Measurements from ENCODE around the gene ST8SIA1. TPM values are rescaled to one million over a fixed set of nuclear protein-coding genes. Genes with fewer than 3 reads are reported as not detected.

Gene ST8SIA1
- polyA plus RNA-seq, 1 donor, result 4.4 TPM

DNA sequence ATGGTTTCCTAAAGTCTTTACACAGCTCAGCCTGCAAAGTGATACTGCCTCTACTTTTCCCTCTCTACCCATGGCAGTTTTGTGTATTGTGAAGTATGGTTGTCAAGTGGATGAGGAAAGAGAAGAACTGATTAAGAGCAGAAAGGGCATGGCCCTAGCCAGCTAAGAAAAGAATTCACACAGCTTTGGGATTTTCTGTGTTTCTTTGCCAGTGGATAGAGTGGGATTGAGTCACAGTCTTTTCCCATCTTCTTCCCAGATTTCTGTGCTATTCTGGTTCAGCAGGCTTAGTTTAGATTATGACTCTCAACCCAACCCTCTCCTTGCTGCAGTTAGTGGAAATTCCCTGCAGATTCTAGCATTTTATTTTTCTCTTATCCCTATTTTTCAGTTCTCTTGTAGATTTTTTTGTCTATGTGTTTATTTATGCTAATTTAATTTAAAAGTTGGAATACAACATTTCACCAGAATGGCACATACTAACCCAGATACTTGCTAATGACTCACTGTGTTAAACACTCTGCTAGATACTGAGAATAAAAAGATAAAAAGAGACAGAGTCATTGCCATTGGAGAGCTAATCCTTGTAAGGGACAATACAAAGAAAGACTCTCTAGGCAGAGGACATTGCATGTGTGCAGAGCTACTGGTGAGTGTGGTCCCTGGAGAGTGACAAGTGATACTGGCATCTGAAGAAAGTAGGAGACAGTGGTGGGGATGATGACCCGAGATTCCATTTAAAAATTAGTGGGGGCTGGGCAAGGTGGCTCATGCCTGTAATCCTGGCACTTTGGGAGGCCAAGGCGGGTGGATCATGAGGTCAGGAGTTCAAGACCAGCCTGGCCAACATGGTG lies 106.3 kb downstream of the ST8SIA1 start:
- Histone ChIP-seq H3K4me3 (ENCODE audit: low read length) (no peak overlapping the region), H3K27me3 (ENCODE audit: control insufficient read depth, insufficient read depth, low read length) (no peaks in the 10 kb centered on the region), H3K9me3 (ENCODE audit: control insufficient read depth, low read depth, low read length) (no peaks in the 10 kb centered on the region), H3K4me1 (ENCODE audit: control insufficient read depth, insufficient read depth, low read length) (no peaks in the 10 kb centered on the region), H3K36me3 (ENCODE audit: control insufficient read depth, insufficient read depth, low read length) (no peaks in the 10 kb centered on the region), H3K27ac (ENCODE audit: low read length) (no peak overlapping the region)
- 100% methylated on average over 1 of the region's 2 CpGs for WGBS (ENCODE audit: insufficient coverage, low lambda C conversion rate)
- DNase-seq, result no peak

DNA sequence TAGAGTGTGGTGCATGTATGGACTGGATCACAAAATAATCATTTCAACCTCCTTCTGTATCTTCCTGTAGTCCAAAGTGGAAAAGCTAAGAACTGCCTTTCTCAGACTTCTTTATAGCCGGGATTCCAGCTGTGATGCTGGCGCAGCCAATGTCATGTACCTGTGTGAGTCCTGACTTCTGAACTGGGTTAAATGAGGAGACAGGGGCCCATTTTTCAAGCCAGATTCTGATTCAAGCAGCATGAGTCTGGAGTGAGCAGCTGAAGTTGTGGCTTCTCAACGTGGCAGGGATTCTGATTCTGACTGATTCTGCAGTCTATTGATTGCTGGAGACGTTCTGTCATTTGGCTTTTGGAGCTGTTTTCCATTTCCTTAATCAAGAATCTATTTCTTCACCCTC lies 111.2 kb downstream of the ST8SIA1 start:
- no peaks in the 10 kb centered on the region for H3K4me1 ChIP-seq (ENCODE audit: control insufficient read depth, insufficient read depth, low read length)
- no peaks in the 10 kb centered on the region for H3K36me3 ChIP-seq (ENCODE audit: control insufficient read depth, insufficient read depth, low read length)
- H3K4me3 ChIP-seq (ENCODE audit: low read length), result no peak overlapping the region
- 17% methylated on average over 1 of the region's 4 CpGs for WGBS (ENCODE audit: insufficient coverage, low lambda C conversion rate)
- no peaks in the 10 kb centered on the region for H3K9me3 ChIP-seq (ENCODE audit: control insufficient read depth, low read depth, low read length)
- no peak overlapping the region for H3K27ac ChIP-seq (ENCODE audit: low read length)
- H3K27me3 ChIP-seq (ENCODE audit: control insufficient read depth, insufficient read depth, low read length), result no peaks in the 10 kb centered on the region
- no peak for DNase-seq

DNA sequence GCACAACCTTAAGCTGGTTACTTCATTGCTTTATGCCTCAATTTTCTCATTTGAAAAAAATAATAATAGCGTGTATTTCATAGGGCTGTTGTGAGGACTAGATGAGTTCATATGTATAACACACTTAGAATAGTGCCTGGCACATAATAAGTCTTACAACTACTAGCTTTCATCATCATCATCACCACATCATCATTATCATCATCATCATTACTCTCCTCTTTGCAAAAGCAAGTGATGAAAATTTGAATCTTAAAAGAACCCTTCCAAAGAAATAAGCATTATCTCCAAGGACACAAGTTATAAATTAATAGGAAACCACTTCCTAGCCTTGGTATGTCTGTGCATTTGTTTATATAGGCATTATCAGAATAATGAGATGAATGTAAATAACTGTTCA lies 117.0 kb downstream of the ST8SIA1 start:
- Histone ChIP-seq H3K27me3 (ENCODE audit: control insufficient read depth, insufficient read depth, low read length) (no peaks in the 10 kb centered on the region), H3K27ac (ENCODE audit: low read length) (no peak overlapping the region), H3K36me3 (ENCODE audit: control insufficient read depth, insufficient read depth, low read length) (no peaks in the 10 kb centered on the region), H3K9me3 (ENCODE audit: control insufficient read depth, low read depth, low read length) (no peaks in the 10 kb centered on the region), H3K4me3 (ENCODE audit: low read length) (no peak overlapping the region), H3K4me1 (ENCODE audit: control insufficient read depth, insufficient read depth, low read length) (no peaks in the 10 kb centered on the region)
- no peak for DNase-seq
- no CpG with 5 or more reads among the region's 1 CpG for WGBS (ENCODE audit: insufficient coverage, low lambda C conversion rate)

DNA sequence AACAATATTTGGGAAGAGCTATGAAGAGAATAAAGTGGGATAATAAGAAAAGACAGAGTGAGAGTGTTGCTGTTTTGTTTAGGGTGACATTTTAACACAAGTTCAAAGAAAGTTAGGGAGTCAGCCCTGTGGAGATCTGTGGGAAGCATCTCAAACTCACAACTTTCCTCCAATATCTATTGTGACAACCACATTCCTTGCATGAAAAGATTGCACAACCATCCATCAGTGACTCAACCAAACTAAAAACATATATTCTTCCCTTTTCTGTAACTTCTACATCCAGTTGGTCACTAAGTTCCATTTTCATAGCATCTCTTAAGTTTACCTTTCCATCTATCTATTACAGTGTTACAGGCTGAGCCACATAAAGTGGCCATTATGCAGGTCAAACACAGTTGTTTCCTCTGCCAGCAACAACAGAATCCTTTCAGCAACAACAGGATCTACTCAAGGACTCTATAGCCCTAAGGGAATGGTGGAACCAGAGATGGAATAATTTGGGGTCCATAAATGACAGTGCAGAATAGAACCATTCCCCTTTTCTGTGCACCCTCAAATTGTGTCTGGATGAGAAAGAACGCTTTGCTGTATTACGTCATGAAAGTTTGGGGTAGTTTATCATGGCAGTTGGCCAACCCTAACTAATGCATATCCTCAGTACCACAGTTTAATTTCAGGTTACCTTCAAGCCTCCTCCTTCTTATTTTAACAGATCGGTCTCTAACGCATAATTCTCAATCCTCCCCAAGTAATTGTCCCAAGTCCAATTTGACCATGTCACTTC lies 118.8 kb downstream of the ST8SIA1 start:
- WGBS (ENCODE audit: insufficient coverage, low lambda C conversion rate), result 100% methylated on average over 2 of the region's 4 CpGs
- Histone ChIP-seq H3K27ac (ENCODE audit: low read length) (no peak overlapping the region), H3K4me1 (ENCODE audit: control insufficient read depth, insufficient read depth, low read length) (no peaks in the 10 kb centered on the region), H3K9me3 (ENCODE audit: control insufficient read depth, low read depth, low read length) (no peaks in the 10 kb centered on the region), H3K4me3 (ENCODE audit: low read length) (no peak overlapping the region), H3K27me3 (ENCODE audit: control insufficient read depth, insufficient read depth, low read length) (no peaks in the 10 kb centered on the region), H3K36me3 (ENCODE audit: control insufficient read depth, insufficient read depth, low read length) (no peaks in the 10 kb centered on the region)
- no peak for DNase-seq

DNA sequence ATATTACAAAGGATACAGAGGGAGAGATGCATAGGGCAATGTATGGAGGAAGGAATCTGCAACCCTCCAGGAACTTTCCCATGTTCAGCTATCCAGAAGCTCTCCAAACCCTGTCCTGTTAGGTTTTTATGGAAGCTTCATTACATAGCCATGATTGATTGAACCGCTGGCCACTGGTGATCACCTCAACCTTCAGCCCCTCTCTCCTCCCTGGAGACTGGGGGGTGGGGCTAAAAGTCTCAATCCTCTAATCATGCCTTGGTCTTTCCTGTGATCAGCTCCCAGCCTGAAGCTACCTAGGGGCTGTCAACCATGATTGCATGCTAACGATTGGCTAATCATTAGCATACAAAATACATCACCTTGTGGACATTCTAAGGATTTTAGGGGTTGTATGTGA lies 123.4 kb downstream of the ST8SIA1 start:
- Histone ChIP-seq H3K4me3 (ENCODE audit: low read length) (no peak overlapping the region), H3K4me1 (ENCODE audit: control insufficient read depth, insufficient read depth, low read length) (no peaks in the 10 kb centered on the region)

DNA sequence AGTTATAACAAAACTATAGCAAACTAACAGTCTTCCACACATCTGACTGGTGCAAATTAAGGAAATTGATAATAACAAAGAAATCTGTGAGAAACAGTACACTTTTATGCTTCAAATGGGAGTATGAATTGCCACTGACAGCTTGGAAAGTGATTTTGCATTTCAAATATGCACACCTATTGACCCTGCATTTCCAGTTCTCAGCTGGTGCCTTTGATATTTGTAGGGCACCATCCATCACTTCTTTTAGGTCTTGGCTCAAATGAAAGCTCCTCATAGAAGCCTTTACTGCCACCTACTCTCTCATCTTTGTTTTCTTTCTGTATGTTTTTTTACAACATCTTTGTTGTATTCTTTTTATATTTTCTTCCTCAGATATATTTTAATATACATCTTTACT lies 125.1 kb downstream of the ST8SIA1 start:
- Histone ChIP-seq H3K27ac (ENCODE audit: low read length) (no peak overlapping the region), H3K27me3 (ENCODE audit: control insufficient read depth, insufficient read depth, low read length) (no peaks in the 10 kb centered on the region), H3K36me3 (ENCODE audit: control insufficient read depth, insufficient read depth, low read length) (no peaks in the 10 kb centered on the region), H3K4me1 (ENCODE audit: control insufficient read depth, insufficient read depth, low read length) (no peaks in the 10 kb centered on the region), H3K9me3 (ENCODE audit: control insufficient read depth, low read depth, low read length) (no peaks in the 10 kb centered on the region), H3K4me3 (ENCODE audit: low read length) (no peak overlapping the region)
- no peak for DNase-seq

More for the DNA sequence above, 123.4 kb downstream of the ST8SIA1 start:
- no peaks in the 10 kb centered on the region for H3K27me3 ChIP-seq (ENCODE audit: control insufficient read depth, insufficient read depth, low read length)
- DNase-seq, result no peak
- H3K9me3 ChIP-seq (ENCODE audit: control insufficient read depth, low read depth, low read length), result no peaks in the 10 kb centered on the region
- no CpG with 5 or more reads among the region's 2 CpGs for WGBS (ENCODE audit: insufficient coverage, low lambda C conversion rate)
- H3K27ac ChIP-seq (ENCODE audit: low read length), result no peak overlapping the region
- H3K36me3 ChIP-seq (ENCODE audit: control insufficient read depth, insufficient read depth, low read length), result no peaks in the 10 kb centered on the region

DNA sequence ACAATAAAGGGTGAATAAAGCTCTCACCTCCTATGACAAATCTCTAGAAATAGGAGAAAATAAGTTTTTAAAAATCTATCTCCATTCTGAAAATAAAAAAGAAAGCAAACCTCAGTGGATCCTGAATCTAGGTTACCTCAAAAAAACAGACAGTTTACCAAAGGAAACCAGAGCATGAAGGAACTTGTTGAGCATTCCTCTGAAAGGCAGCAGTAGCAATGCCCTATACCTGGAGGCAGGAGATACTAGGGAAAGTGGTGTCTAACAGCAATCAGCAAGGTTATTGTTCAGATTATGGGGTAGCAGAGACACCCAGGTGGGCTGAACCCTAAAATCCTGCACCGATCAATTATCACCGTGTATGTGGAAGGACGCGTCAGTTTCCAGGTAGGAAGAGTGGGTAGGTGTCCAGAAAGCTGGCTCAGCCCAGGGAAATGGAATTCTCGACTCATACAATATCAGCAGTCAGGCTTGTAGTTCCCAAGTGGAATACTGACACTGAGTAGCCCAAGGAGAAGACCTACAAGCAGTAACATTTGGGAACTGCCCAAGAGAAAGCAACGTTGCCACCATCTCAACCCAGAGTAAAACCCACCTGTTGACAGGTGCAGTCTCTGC lies 128.3 kb downstream of the ST8SIA1 start:
- DNase-seq, result no peak
- Histone ChIP-seq H3K4me1 (ENCODE audit: control insufficient read depth, insufficient read depth, low read length) (no peaks in the 10 kb centered on the region), H3K36me3 (ENCODE audit: control insufficient read depth, insufficient read depth, low read length) (no peaks in the 10 kb centered on the region), H3K27me3 (ENCODE audit: control insufficient read depth, insufficient read depth, low read length) (no peaks in the 10 kb centered on the region), H3K9me3 (ENCODE audit: control insufficient read depth, low read depth, low read length) (no peaks in the 10 kb centered on the region), H3K4me3 (ENCODE audit: low read length) (no peak overlapping the region), H3K27ac (ENCODE audit: low read length) (no peak overlapping the region)
- WGBS (ENCODE audit: insufficient coverage, low lambda C conversion rate), result no CpG with 5 or more reads among the region's 6 CpGs

DNA sequence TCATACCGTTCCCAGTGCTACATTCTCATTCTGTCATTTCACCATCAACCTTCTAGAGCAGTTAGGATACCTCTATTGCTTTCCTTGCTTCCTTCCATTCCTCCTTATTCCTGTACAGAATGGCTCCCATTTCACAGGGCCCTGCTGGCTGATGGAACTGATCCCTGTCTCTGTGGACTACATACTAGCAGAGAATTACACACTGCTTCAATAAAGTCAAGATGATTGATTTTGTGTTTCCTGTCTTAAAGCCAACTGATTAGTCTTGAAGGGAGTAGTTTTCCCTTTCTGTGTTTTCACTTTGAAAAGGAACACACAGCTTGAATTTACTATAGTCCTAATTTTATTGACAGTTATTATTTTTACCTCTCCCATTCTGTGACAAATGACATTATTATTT lies 130.1 kb downstream of the ST8SIA1 start:
- H3K4me1 ChIP-seq (ENCODE audit: control insufficient read depth, insufficient read depth, low read length), result no peaks in the 10 kb centered on the region
- no peaks in the 10 kb centered on the region for H3K36me3 ChIP-seq (ENCODE audit: control insufficient read depth, insufficient read depth, low read length)
- no peak overlapping the region for H3K4me3 ChIP-seq (ENCODE audit: low read length)
- H3K9me3 ChIP-seq (ENCODE audit: control insufficient read depth, low read depth, low read length), result no peaks in the 10 kb centered on the region
- DNase-seq, result no peak
- H3K27ac ChIP-seq (ENCODE audit: low read length), result no peak overlapping the region
- WGBS (ENCODE audit: insufficient coverage, low lambda C conversion rate), result 100% methylated on average over 1 of the region's 1 CpG
- H3K27me3 ChIP-seq (ENCODE audit: control insufficient read depth, insufficient read depth, low read length), result no peaks in the 10 kb centered on the region

DNA sequence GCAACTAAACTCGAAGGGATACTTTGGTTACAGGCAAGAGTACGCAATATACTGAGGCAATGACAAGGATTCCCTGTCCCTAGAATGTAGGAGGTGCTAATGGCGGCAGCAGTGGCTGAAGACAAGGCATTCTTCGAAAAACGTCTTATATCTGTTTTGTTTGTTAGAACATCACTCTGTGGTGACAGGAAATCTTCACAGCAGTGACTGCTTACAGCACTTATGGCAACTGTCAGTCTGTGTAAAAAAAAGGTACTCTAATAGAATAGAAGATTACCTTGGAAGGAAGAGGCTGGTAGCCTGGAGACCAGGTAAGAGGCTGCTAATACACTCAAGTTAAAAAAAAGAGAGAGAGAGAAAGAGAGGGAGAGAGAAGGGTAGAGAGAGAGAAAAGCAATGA lies 131.7 kb downstream of the ST8SIA1 start:
- 71% methylated on average over 1 of the region's 5 CpGs for WGBS (ENCODE audit: insufficient coverage, low lambda C conversion rate)
- no peaks in the 10 kb centered on the region for H3K4me1 ChIP-seq (ENCODE audit: control insufficient read depth, insufficient read depth, low read length)
- H3K36me3 ChIP-seq (ENCODE audit: control insufficient read depth, insufficient read depth, low read length), result no peaks in the 10 kb centered on the region
- no peak overlapping the region for H3K4me3 ChIP-seq (ENCODE audit: low read length)
- no peak for DNase-seq
- no peak overlapping the region for H3K27ac ChIP-seq (ENCODE audit: low read length)
- no peaks in the 10 kb centered on the region for H3K9me3 ChIP-seq (ENCODE audit: control insufficient read depth, low read depth, low read length)
- H3K27me3 ChIP-seq (ENCODE audit: control insufficient read depth, insufficient read depth, low read length), result no peaks in the 10 kb centered on the region

DNA sequence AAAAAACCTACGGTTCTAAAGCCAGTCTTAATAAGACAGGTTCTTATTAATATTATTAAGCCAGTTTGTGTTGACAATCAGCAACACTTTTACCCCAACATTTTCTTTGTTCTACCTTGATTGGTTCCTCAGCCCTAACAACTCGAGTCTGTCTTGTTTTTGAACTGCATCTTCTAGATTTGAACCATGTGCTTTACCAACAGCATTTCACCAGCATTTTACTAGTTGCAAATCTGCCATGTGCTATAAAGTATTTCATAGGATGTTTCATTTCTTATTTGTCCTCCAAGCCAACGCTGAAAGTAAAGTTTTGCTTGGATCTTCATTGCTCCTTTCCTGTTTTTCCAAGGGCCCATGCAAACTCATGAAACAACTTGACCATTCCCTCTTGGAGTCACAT lies 133.4 kb downstream of the ST8SIA1 start:
- 80% methylated on average over 2 of the region's 3 CpGs for WGBS (ENCODE audit: insufficient coverage, low lambda C conversion rate)
- no peak for DNase-seq
- no peak overlapping the region for H3K27ac ChIP-seq (ENCODE audit: low read length)
- H3K36me3 ChIP-seq (ENCODE audit: control insufficient read depth, insufficient read depth, low read length), result no peaks in the 10 kb centered on the region
- no peak overlapping the region for H3K4me3 ChIP-seq (ENCODE audit: low read length)
- no peaks in the 10 kb centered on the region for H3K4me1 ChIP-seq (ENCODE audit: control insufficient read depth, insufficient read depth, low read length)
- no peaks in the 10 kb centered on the region for H3K27me3 ChIP-seq (ENCODE audit: control insufficient read depth, insufficient read depth, low read length)
- no peaks in the 10 kb centered on the region for H3K9me3 ChIP-seq (ENCODE audit: control insufficient read depth, low read depth, low read length)

Data from large intestine (tissue), 3 donors.